Endothelial cell of hepatic sinusoid (primary cell): Measurements from ENCODE around the gene IFNA17.
"Not testable (repeated sequence)": the region's sequence is repeated elsewhere in the genome, so short reads cannot be mapped to it uniquely, and the experiment has no call there.

Source experiments
- in situ Hi-C: cut with HindIII; loops from 2 replicates; pipeline ENCODE4 v1.10.0; 2017; ENCODE audit warnings: low sequenced_read_pairs

Gene IFNA17

DNA sequence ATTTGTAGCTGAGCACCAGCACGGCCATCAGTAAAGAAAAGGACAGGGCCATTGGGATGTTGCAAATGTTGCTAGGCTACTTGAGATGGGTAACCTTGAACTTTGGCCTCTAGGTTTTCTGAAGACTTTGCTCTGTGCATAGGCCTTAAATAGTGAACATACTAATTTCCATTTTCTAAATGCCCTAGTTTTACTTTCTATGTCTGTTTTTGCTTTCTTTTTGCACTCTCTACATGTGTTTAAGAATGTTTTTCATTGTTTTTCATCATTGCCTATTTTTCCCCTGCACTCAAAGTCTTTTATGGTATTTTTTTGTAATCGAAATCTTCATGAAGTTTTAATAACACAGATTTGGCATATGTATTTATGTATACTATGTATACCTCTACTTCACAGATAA, at the start of gene IFNA17:
Gene IFNA17 (minus strand): TSS at position 101 of the 400 bp plus-strand sequence. CDS start 49 bp downstream, at position 52.
- in situ Hi-C loops: loop anchor here (25.0 kb wide), 1 partner anchor 91 kb away; the partner anchor contains the start of gene IFNW1

GRCh38 chr9:21268347-21268657, 40.3 kb upstream of the IFNA17 start:
- in situ Hi-C loops: no loop called here

GRCh38 chr9:21267485-21268346, 39.7 kb upstream of the IFNA17 start:
- in situ Hi-C loops: no loop called here

GRCh38 chr9:21266733-21267484, 38.9 kb upstream of the IFNA17 start:
- in situ Hi-C loops: no loop called here

DNA sequence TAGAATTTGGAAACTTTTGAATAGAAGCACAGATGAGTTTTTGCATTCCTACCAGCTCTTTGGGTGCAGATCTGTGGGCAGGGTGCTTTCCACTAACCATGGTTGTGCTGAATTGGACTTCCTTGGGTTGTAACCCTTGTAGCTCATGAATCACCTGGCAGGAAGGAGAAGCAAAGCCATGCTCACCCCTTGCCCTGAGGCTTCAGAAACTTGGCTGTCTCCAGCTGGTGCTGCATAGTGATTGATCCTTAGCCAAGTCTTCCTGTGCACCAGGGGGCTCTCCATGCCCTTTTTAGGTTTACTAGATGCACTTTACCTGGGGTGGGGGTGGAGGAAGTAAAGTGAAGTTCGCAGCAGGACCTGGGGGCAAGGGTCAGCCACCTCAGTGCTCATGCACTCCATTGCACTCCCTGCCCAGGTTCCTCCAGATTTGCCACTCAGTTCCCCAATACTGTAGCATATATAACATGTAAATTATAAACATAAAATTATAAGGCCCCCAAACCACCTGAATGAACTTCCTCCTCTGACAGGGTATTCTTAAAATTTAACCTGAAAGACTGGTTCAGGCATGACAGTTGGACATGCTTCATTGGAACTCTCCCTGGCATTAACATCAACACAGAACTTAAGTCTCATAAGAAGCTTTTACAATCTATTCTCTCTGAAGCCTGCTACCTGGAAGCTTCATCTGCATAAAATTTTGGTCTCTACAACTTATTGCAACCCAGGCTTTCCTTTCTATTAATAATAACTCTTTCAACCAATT, 37.6 kb upstream of the IFNA17 start:
- in situ Hi-C loops: no loop called here

GRCh38 chr9:21255538-21256212, 27.7 kb upstream of the IFNA17 start:
- in situ Hi-C loops: no loop called here

DNA sequence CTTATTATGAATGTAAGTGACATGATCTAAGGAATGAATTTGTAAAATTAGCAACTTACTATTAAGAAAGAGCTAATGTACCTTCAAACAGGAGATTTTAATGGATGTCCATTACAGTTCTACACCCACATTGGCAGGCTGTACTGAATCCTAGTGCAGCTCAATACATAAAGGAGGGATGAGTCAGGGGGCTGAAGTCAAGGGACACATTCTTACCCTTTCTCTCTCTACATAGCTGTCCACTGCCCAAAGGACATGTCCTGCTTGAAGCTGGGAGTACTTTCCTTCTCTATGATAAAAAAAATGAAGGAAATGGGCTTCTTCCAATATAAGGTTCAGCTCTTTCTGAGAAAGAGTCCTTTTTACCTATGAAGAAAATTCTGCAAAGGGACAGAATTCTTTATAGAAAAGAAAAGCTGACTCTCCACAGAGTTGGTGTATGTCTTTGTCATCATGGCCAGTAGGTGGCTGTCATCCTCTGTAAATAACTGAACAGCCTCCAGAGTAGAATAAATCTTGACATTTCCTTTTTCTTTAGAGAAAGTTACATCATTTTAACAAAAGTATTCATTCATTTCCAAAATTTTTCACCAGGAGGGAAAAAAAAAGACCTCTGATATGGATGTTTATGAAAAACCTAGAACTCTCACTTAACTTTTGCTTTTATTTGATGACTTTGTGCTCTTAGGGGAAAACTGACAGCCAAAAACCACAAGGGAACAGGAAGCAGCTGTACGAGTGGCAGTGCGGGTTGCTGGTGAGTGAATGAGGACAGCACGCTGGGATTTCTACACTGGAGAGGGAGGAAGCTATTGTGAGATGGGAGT, 24.9 kb upstream of the IFNA17 start:
- in situ Hi-C loops: no loop called here

GRCh38 chr9:21251638-21252037, 23.6 kb upstream of the IFNA17 start:
- in situ Hi-C loops: no loop called here

- in situ Hi-C loops: no loop called here
Observed at GRCh38 chr9:21251190-21251589, 23.2 kb upstream of the IFNA17 start.

GRCh38 chr9:21244836-21245235, 16.8 kb upstream of the IFNA17 start:
- in situ Hi-C loops: loop anchor here (25.0 kb wide), 1 partner anchor 108 kb away; the partner anchor contains the start of gene IFNW1

GRCh38 chr9:21239911-21240310, 11.9 kb upstream of the IFNA17 start, which contains the start of gene IFNA14:
Gene IFNA14, minus strand, starts transcription at chr9:21240005. Its CDS starts 70 bp downstream, at chr9:21239935.
- in situ Hi-C loops: loop anchor here (25.0 kb wide), 1 partner anchor 103 kb away; the partner anchor contains the start of gene IFNW1

DNA sequence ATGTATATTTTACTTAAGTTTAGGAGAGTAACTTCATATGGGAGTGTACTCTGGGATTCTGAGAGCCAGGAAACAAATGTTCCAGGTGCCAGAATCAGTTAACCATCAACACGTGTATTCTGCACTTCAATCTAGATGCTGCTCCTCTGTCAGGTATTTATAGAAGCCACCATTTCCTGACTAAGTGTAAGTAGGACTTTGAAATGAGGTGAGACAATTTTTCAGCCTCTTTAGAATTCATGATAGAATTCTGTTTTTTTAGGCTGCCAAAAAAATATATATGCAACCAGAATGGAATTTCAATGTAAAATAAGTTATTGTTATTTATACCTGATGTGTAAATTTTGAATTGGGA, 8.3 kb upstream of the IFNA17 start:
- in situ Hi-C loops: loop anchor here (25.0 kb wide), 1 partner anchor 99 kb away; the partner anchor contains the start of gene IFNW1

DNA sequence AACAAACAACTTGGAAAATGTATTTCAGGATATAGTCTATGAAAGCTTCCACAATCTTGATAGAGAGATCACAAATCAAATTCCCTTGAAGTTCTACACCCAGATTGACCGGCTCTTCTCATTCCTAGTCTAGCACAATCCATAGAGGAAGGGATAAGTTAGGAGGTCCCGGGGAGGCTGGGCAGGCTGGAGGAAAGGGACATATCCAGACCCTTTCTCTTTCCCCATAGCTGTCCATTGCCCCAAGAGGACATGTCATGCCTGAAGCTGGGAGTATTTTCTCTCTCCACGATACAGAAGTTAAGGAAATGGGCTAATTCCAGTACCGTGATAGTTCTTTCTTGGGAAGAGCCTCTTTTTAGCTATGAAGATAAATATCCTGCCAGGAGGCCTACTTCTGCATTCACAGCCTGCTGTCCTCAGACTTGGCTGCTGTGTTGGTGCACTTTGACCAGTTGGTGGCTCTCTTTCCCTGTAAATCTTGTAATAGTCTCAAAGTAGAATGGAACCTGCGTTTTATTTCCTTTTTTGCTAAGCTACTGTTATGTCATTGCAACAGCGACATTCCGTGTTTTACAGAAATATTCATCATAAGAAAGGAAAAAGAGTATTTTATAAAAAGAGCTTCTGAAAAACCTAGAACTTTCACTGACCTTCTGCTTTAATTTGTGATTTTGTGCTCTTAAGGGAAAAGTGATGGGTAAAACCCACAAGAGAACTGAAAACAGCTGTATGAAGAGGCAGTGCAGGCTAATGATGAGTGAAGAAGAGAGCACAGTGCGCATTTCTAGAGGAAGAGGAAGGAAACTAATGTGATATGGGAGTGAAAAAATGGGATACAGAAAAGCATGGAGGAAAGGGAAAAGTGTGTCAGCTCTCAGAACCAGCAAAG, 7.7 kb upstream of the IFNA17 start:
- in situ Hi-C loops: loop anchor here (25.0 kb wide), 1 partner anchor 98 kb away; the partner anchor contains the start of gene IFNW1

GRCh38 chr9:21234153-21234687, 6.2 kb upstream of the IFNA17 start:
- in situ Hi-C loops: loop anchor here (25.0 kb wide), 1 partner anchor 97 kb away; the partner anchor contains the start of gene IFNW1

GRCh38 chr9:21233258-21233657, 5.2 kb upstream of the IFNA17 start:
- in situ Hi-C loops: loop anchor here (25.0 kb wide), 1 partner anchor 96 kb away; the partner anchor contains the start of gene IFNW1

- in situ Hi-C loops: not testable (repeated sequence)
Observed at GRCh38 chr9:21217211-21217610, 10.8 kb downstream of the IFNA17 start, which contains the start of gene IFNA16. Gene IFNA16, minus strand, starts transcription at chr9:21217311. Its CDS starts 6 bp downstream, at chr9:21217305.

DNA sequence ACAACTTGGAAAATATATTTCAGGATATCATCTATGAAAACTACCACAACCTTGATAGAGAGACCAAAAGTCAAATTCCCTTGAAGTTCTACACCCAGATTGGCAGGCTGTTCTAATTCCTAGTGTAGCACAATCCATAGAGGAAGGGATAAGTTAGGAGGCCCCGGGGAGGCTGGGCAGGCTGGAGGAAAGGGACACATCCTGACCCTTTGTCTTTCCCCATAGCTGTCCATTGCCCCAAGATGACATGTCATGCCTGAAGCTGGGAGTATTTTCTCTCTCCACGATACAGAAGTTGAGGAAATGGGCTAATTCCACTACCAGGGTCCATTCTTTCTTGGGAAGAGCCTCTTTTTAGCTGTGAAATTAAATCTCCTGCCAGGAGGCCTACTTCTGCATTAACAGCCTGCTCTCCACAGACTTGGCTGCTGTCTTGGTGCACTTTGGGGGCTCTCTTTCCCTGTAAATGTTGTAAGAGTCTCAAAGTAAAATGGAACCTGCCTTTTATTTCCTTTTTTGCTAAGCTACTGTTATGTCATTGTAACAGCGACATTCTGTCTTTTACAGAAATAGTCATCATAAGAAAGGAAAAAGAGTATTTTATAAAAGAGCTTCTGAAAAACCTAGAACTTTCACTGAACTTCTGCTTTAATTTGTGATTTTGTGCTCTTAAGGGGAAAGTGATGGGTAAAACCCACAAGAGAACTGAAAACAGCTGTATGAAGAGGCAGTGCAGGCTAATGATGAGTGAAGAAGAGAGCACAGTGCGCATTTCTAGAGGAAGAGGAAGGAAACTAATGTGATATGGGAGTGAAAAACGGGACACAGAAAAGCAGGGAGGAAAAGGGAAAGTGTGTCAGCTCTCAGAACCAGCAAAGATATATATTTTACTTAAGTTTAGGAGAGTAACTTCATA, 14.4 kb downstream of the IFNA17 start:
- in situ Hi-C loops: not testable (repeated sequence)
